ENCODE results near the gene TMEM141.
"Not testable (repeated sequence)": the region's sequence is repeated elsewhere in the genome, so short reads cannot be mapped to it uniquely, and the experiment has no call there.

TMEM141 gene

GRCh38 chr9:136820971-136821825, 30.1 kb downstream of the TMEM141 start:
- DNase-seq = no peak

- no peak for DNase-seq
Measured at GRCh38 chr9:136821826-136822544, 30.8 kb downstream of the TMEM141 start.

- DNase-seq = no peak
Measured at GRCh38 chr9:136823136-136824046, 32.2 kb downstream of the TMEM141 start.

GRCh38 chr9:136824496-136825225, 33.5 kb downstream of the TMEM141 start:
- DNase-seq = no peak

- DNase-seq = no peak
Measured at GRCh38 chr9:136825295-136826187, 34.4 kb downstream of the TMEM141 start.

GRCh38 chr9:136826188-136826541, 35.0 kb downstream of the TMEM141 start:
- DNase-seq = no peak

DNA sequence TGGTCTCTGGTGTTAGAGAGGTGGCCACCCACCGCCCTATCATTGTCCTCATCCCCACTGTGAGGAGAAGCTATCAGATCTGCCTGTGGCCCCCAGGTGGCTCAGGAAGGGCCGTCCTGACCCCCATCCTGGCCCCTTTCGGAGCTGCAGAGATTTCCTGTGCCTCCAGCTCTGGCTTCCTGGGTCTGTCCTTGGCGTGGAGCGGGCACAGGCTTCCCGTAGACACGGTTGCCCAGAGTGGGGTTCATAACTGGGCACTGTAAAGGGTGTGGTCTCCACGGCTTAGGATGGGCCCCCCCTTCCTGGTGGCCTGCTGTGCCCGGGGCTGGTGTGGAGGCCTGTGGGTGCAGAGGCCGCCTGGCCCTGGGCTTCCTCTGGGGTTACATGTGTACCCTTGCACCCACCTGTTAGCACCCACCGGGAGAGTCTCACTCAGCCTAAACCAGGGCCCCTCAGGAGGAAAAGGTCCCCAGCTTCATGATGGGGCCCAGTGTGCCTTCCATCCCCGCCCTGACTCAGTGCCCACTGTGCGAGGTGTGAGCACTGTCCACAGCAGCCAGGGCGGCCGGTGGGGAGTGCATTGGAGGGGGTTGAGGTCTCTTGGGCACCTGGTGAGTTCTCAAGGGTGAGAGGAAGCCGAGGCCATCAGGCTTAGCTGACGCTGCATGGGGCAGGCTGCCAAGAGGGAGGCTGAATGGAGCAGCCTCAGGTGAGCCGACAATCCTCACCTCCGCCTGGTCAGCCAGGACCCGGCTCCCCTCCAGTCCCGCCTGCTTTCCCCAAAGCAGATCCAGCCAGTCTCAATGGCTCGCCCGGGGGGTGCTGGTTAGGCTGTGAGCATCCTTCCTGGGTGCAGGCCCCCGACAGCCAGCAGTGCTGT, 35.8 kb downstream of the TMEM141 start:
- DNase-seq = no peak

GRCh38 chr9:136827794-136828473, 36.8 kb downstream of the TMEM141 start:
- DNase-seq = no peak

DNA sequence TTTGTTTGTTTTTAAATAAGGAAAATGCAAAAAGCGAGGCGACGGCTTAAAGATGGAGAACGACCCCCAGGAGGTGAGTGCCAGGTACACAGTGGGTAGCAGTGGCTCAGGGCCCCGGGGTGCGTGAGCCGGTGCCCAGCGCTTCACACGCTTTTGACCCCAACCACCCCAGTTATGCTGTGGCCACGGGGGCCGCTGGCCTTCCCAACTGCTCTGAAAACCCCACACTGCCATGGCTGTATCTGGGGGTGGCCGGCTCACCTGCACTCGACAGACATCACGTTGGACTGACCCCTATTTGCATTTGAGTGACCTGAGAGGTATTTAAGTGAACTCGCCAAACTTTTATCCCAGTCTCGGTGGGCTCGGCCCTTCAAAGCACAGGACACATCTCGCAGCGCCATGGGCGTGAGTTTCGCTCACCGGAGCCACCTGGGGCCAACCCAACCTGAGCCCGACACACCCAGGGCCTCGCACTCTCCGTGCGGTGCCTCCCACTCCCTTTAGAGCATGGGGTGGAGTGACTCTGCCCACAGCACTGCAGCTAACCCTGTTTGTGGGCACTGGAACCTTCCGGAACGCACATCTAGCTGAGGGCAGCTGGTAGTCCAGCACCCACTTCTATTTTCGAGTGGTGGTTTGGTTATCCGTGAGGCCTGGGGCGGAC, 37.5 kb downstream of the TMEM141 start:
- DNase-seq = no peak

GRCh38 chr9:136829412-136829811, 38.3 kb downstream of the TMEM141 start:
- no peak for DNase-seq

DNA sequence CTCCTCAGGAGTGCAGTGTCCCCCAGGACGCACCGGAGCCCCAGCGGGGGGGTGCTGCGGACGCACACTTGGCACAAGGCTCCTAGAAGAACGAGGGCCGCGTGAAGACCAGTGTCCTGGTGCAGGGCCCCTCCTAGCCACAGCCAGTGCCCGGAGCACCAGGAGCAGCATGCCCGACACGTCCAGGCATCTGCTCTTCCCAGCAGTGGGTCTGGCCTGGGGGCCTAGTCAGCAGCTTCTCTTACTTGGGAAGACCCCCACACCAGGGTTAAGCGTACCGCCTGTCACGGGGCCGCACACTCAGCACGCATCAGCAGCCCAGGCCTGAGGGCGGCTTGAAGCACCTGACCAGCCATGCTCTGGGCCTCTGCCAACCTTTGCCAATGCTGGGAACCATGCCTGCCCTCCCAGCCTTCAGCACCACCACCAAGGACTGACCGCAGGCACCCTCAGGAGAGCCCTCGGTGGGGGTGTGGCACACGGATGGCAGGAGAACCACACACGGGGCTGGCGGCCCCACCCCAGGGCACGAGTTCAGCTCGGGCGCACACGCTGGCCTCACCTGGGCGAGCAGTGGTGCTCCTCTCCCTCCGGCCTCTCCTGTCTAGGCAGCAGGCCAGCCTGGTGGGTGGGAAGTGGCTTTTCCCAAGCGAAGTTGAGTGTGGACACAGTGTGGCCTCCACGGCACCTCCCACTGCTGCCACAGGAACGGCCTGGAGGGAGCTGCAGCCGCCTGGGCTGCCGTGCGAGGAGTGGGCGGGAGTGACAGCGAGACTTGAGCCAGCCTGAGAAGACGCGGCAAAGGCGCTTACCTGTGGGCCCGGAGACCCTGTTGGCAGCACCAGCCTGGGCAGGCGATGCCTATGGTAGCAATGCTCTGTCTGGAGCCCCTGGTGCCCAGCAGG, 39.1 kb downstream of the TMEM141 start:
- no peak for DNase-seq

GRCh38 chr9:136831002-136831719, 40.0 kb downstream of the TMEM141 start:
- no peak for DNase-seq

GRCh38 chr9:136831720-136832104, 40.6 kb downstream of the TMEM141 start:
- no peak for DNase-seq

GRCh38 chr9:136832581-136832980, 41.4 kb downstream of the TMEM141 start:
- no peak for DNase-seq

DNA sequence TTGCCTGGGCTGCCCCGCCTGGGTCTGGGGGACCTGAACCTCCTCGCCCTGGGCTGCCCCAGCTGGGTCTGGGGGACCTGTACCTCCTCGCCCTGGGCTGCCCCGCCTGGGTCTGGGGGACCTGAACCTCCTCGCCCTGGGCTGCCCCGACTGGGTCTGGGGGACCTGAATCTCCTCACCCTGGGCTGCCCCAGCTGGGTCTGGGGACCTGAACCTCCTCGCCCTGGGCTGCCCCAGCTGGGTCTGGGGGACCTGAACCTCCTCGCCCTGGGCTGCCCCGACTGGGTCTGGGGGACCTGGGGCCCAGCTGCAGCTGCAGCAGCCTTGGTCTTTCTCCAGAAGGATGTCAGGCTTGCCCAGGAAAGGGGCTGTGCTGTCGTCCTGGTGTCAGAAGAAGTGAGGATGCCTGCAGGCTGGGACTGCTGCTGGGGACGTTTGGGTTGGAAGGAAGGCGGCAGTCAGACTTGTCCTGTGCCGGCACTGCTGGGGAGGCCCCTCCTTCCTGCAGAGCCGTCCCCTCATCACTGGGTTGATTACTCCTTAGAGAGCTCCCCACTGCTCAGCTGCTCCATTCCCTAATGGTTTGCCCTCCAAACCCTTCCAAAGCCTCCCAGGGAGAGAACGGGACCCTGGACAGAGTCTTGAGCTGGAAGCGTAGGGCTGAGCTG, 42.4 kb downstream of the TMEM141 start:
- DNase-seq = not testable (repeated sequence)

DNA sequence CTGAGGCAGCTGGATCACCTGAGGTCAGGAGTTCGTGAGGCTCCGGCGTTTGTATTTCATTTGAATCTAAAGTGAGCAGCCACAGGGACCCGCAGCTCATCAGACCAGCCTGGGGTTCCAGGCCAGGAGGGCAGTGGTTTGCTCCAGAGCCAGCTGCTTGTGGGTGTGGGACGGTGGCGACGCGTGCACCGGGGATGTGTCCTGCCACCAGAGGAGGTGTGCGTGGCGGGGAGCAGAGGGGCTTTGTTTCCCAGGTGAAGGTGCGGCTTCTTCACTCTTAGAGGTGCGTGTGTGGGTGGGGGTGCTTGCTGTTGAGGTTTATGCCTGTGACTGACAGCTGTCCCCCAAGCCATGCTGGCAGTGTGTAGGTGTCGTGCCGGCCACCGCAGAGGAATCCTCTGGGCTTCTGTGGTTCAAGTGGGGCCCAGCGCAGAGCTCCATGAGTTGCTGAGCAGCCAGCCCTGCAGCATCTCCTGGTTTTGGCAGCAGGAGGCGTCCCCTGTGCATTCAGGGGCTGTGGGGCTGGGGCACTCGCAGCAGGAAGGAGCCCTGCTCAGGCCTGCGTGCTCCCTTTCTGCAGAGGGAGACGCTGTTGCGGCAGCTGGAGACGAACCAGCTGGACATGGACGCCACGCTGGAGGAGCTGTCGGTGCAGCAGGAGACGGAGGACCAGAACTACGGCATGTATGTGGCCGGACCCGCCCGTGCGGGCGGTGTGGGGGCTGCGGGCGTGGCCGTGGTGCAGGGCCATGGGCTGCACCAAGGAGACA, 44.2 kb downstream of the TMEM141 start:
- no peak for DNase-seq
